K562 (cell line): ENCODE results near the gene NKAIN1. TPM values are rescaled to one million over a fixed set of nuclear protein-coding genes. Genes with fewer than 3 reads are reported as not detected.

Source experiments
- BACH1 ChIP-seq: fragments of 200-800 bp; sonication (Bioruptor generic); IDR thresholded peaks from 2 replicates; pipeline ENCODE4 v1.6.1; 2016; ENCODE audit warnings: missing genetic modification characterization, missing compliant biosample characterization
- GTF2A2 ChIP-seq: IDR thresholded peaks from 2 replicates; pipeline ENCODE4 v1.6.1; 2016; ENCODE audit warnings: mild to moderate bottlenecking, missing genetic modification characterization, missing compliant biosample characterization
- KLF13 ChIP-seq: fragments of 450-650 bp; IDR thresholded peaks from 2 replicates; pipeline ENCODE4 v1.6.1; 2016; ENCODE audit warnings: missing genetic modification characterization, low read depth, mild to moderate bottlenecking, missing compliant biosample characterization, moderate library complexity, borderline replicate concordance
- PTRF ChIP-seq: fragments of 450-650 bp; IDR thresholded peaks from 2 replicates; pipeline ENCODE4 v1.6.1; 2016; ENCODE audit warnings: mild to moderate bottlenecking, missing genetic modification characterization, missing compliant biosample characterization
- RFX1 ChIP-seq: fragments of 450-650 bp; IDR thresholded peaks from 2 replicates; pipeline ENCODE4 v1.6.1; 2016; ENCODE audit warnings: mild to moderate bottlenecking, moderate library complexity
- RFX7 ChIP-seq: fragments of 250-450 bp; sonication (Bioruptor Pico); IDR thresholded peaks from 2 replicates; pipeline ENCODE4 v1.5.1; 2021; ENCODE audit warnings: mild to moderate bottlenecking
- TAF7 ChIP-seq: fragments of 450-650 bp; IDR thresholded peaks from 2 replicates; pipeline ENCODE4 v1.6.1; 2016; ENCODE audit warnings: missing genetic modification characterization, missing compliant biosample characterization
- YY1 ChIP-seq, 3 experiments: IDR thresholded peaks; 2 replicates each; pipeline ENCODE4 v1.6.1; 2011; ENCODE audit warnings: low read length in 2 of 3, mild to moderate bottlenecking in 2 of 3, moderate library complexity in 2 of 3, borderline replicate concordance in 1 of 3, control low read depth in 1 of 3, low read depth in 1 of 3; ENCODE audit not compliant: insufficient read depth in 3 of 3, insufficient replicate concordance in 2 of 3, control insufficient read depth in 1 of 3, insufficient read length in 1 of 3; ENCODE audit errors: extremely low read depth in 1 of 3
- ZKSCAN8 ChIP-seq: fragments of 200-800 bp; sonication (Bioruptor generic); IDR thresholded peaks from 2 replicates; pipeline ENCODE4 v1.6.1; 2016; ENCODE audit warnings: missing genetic modification characterization, missing compliant biosample characterization
- ZNF133 ChIP-seq: fragments of 250-450 bp; sonication (Bioruptor Pico); IDR thresholded peaks from 2 replicates; pipeline ENCODE4 v1.4.0; 2020; ENCODE audit warnings: mild to moderate bottlenecking
- ZNF134 ChIP-seq: fragments of 250-450 bp; sonication (Bioruptor Pico); conservative IDR thresholded peaks from 2 replicates; pipeline ENCODE4 v1.4.0; 2020
- ZNF644 ChIP-seq: fragments of 200-800 bp; sonication (Bioruptor generic); IDR thresholded peaks from 2 replicates; pipeline ENCODE4 v1.6.1; 2016; ENCODE audit warnings: low read depth, missing genetic modification characterization, missing compliant biosample characterization
- polyA plus RNA-seq, 8 experiments: library from polyadenylated mRNA; depleted of rRNA in 4 of 8; stranded (reverse) in 5 of 8; unstranded in 3 of 8; fragments of >200 nt; fragmentation: Nextera tagmentation in 2 of 8; fragmentation: Illumina TruSeq in 1 of 8; extraction: Ambion mirVana in 2 of 8; extraction: Trizol in 1 of 8; gene quantifications; 2 replicates each; pipeline versions ENCODE4 v1.2.1 to v1.2.3, GENCODE V29; 2011 to 2014; ENCODE audit warnings: inconsistent platforms in 1 of 8, missing spikeins in 1 of 8
- total RNA-seq, 7 experiments: library from RNA; depleted of rRNA in 6 of 7; stranded (reverse); fragments of >200 nt in 6 of 7; fragmentation: Illumina TruSeq in 2 of 7; extraction: Trizol in 2 of 7; gene quantifications; 2 replicates each; pipeline versions ENCODE4 v1.2.1 to v1.2.3, GENCODE V29; 2011 to 2021; ENCODE audit warnings: low replicate concordance in 1 of 7
- TF ChIP-seq, protein P1 (sequence below): fragments of 450-650 bp; formaldehyde crosslinking; conservative IDR thresholded peaks from 2 replicates; pipeline ENCODE4 v1.4.0; 2022; ENCODE audit warnings: mild to moderate bottlenecking, missing genetic modification characterization
- TF ChIP-seq, protein P2 (sequence below): fragments of 250-450 bp; sonication (Bioruptor Pico); IDR thresholded peaks from 2 replicates; pipeline ENCODE4 v1.4.0; 2020; ENCODE audit warnings: mild to moderate bottlenecking
- TF ChIP-seq, protein P3 (sequence below): fragments of 450-650 bp; IDR thresholded peaks from 2 replicates; pipeline ENCODE4 v1.6.1; 2016; ENCODE audit warnings: missing biosample characterization, missing genetic modification characterization
- TF ChIP-seq, protein P4 (sequence below), 3 experiments: fragments of 200-800 bp in 1 of 3; fragments of 250-450 bp in 1 of 3; fragments of 450-650 bp in 1 of 3; sonication (Bioruptor Pico) in 1 of 3; sonication (Bioruptor generic) in 1 of 3; formaldehyde crosslinking in 1 of 3; IDR thresholded peaks; 2 replicates each; pipeline versions ENCODE4 v1.6.1 to v1.8.0; 2016 to 2022; ENCODE audit warnings: mild to moderate bottlenecking in 2 of 3, missing genetic modification characterization in 2 of 3, missing compliant biosample characterization in 1 of 3, moderate library complexity in 1 of 3

Gene NKAIN1
- total and polyA plus RNA-seq, 9 of the 15 experiments (the other 6 are each of a cell fraction or from before 2014, with no cell fraction given): 0.03 to 0.22 (median 0.04) TPM; not detected in 3

DNA sequence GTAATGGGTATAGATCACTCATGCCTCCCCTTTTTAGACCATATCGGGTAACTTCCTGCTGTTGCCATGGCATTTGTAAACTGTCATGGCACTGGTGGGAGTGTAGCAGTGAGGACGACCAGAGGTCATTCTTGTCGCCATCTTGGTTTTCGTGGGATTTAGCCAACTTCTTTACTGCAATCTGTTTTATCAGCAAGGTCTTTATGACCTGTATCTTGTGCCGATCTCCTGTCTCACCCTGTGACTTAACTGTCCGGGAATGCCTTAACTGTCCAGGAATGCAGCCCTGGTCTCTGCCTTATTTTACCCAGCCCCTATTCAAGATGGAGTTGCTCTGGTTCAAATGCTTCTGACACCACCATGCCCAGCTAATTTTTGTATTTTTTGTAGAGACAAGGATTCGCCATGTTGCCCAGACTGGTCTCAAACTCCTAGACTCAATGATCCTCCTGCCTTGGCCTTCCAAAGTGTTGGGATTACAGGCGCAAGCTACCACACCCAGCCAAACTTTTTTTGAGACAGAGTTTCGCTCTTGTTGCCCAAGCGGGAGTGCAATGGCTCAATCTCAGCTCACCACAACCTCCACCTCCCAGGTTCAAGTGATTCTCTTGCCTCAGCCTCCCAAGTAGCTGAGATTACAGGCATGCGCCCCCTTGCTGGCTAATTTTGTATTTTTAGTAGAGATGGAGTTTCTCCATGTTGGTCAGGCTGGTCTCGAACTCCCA lies 100.7 kb downstream of the NKAIN1 start (continued):
- TF ChIP-seq, protein P1, sequence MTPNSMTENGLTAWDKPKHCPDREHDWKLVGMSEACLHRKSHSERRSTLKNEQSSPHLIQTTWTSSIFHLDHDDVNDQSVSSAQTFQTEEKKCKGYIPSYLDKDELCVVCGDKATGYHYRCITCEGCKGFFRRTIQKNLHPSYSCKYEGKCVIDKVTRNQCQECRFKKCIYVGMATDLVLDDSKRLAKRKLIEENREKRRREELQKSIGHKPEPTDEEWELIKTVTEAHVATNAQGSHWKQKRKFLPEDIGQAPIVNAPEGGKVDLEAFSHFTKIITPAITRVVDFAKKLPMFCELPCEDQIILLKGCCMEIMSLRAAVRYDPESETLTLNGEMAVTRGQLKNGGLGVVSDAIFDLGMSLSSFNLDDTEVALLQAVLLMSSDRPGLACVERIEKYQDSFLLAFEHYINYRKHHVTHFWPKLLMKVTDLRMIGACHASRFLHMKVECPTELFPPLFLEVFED (CRISPR knock-in tag): peak; percentile 82; the same call in 1 of the 2 replicates
- TF ChIP-seq, protein P2, sequence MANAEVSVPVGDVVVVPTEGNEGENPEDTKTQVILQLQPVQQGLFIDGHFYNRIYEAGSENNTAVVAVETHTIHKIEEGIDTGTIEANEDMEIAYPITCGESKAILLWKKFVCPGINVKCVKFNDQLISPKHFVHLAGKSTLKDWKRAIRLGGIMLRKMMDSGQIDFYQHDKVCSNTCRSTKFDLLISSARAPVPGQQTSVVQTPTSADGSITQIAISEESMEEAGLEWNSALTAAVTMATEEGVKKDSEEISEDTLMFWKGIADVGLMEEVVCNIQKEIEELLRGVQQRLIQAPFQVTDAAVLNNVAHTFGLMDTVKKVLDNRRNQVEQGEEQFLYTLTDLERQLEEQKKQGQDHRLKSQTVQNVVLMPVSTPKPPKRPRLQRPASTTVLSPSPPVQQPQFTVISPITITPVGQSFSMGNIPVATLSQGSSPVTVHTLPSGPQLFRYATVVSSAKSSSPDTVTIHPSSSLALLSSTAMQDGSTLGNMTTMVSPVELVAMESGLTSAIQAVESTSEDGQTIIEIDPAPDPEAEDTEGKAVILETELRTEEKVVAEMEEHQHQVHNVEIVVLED: peak; percentile 30; the same call in 1 of the 2 replicates
- TF ChIP-seq KLF13 (tag) (peak; percentile 82; the same call in 1 of the 2 replicates), RFX7 (0 out of 2 replicates have a peak, but pooled peaks have one; percentile 54), GTF2A2 (tag) (peak; percentile 93), ZKSCAN8 (CRISPR knock-in tag) (peak; percentile 84; the same call in 1 of the 2 replicates), ZNF644 (peak; percentile 92), TAF7 (tag) (peak; percentile 87), BACH1 (tag) (peak; percentile 74), RFX1 (peak; percentile 80), ZNF133 (CRISPR knock-in tag) (0 out of 2 replicates have a peak, but pooled peaks have one; percentile 25), PTRF (tag) (peak; percentile 88), ZNF134 (0 out of 2 replicates have a peak, but pooled peaks have one; percentile 29), YY1 (IDR thresholded peaks at IDR 0.05; ENCODE audit: borderline replicate concordance in 1 of 3, control insufficient read depth in 1 of 3, extremely low read depth in 1 of 3, insufficient read depth in 3 of 3, insufficient read length in 1 of 3, insufficient replicate concordance in 2 of 3, low read depth in 1 of 3, low read length in 2 of 3) (peak; percentile 24 to 71 (median 38))
- TF ChIP-seq, protein P3, sequence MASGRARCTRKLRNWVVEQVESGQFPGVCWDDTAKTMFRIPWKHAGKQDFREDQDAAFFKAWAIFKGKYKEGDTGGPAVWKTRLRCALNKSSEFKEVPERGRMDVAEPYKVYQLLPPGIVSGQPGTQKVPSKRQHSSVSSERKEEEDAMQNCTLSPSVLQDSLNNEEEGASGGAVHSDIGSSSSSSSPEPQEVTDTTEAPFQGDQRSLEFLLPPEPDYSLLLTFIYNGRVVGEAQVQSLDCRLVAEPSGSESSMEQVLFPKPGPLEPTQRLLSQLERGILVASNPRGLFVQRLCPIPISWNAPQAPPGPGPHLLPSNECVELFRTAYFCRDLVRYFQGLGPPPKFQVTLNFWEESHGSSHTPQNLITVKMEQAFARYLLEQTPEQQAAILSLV (tag): peak; percentile 97
- TF ChIP-seq, protein P4, sequence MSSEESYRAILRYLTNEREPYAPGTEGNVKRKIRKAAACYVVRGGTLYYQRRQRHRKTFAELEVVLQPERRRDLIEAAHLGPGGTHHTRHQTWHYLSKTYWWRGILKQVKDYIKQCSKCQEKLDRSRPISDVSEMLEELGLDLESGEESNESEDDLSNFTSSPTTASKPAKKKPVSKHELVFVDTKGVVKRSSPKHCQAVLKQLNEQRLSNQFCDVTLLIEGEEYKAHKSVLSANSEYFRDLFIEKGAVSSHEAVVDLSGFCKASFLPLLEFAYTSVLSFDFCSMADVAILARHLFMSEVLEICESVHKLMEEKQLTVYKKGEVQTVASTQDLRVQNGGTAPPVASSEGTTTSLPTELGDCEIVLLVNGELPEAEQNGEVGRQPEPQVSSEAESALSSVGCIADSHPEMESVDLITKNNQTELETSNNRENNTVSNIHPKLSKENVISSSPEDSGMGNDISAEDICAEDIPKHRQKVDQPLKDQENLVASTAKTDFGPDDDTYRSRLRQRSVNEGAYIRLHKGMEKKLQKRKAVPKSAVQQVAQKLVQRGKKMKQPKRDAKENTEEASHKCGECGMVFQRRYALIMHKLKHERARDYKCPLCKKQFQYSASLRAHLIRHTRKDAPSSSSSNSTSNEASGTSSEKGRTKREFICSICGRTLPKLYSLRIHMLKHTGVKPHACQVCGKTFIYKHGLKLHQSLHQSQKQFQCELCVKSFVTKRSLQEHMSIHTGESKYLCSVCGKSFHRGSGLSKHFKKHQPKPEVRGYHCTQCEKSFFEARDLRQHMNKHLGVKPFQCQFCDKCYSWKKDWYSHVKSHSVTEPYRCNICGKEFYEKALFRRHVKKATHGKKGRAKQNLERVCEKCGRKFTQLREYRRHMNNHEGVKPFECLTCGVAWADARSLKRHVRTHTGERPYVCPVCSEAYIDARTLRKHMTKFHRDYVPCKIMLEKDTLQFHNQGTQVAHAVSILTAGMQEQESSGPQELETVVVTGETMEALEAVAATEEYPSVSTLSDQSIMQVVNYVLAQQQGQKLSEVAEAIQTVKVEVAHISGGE (CRISPR knock-in tag; IDR thresholded peaks at IDR 0.05): peak in 1 of 3 experiments; percentile 69; a peak in 2 of 6 replicates
